Activated CD8-positive, alpha-beta T cell treated with anti-CD3 and anti-CD28 coated beads for 36 hours (primary cell): ENCODE measurements around the gene UHRF1. TPM values are rescaled to one million over a fixed set of nuclear protein-coding genes. Genes with fewer than 3 reads are reported as not detected.

Experiments used
- ATAC-seq: fragments of 200-7000 bp; cut with Tn5 transposase; one replicate; pipeline ENCODE4 v1.10.0; 2021; ENCODE audit warnings: mild to moderate bottlenecking, moderate library complexity
- CTCF ChIA-PET: fragments of 350-600 bp; sonication (Branson Sonifier 250); formaldehyde crosslinking; loops from one replicate; lab custom pipeline; 2021; ENCODE audit warnings: antibody characterized with exemption; lab: Charles Lee
- POLR2A ChIA-PET: fragments of 350-600 bp; sonication (Branson Sonifier 250); formaldehyde crosslinking; loops from one replicate; lab custom pipeline; 2021; ENCODE audit warnings: antibody characterized with exemption; lab: Charles Lee
- DNase-seq: peaks from one replicate; pipeline ENCODE4 v3.0.0-alpha.2; 2020
- H3K27ac Mint-ChIP-seq: one replicate; pipeline ENCODE4 v1.8.0; 2021; ENCODE audit warnings: mild to moderate bottlenecking, mixed read lengths
- H3K27me3 Mint-ChIP-seq: one replicate; pipeline ENCODE4 v1.8.0; 2021; ENCODE audit warnings: mixed read lengths
- H3K36me3 Mint-ChIP-seq: one replicate; pipeline ENCODE4 v1.8.0; 2021; ENCODE audit warnings: low read depth, mixed read lengths
- H3K4me1 Mint-ChIP-seq: one replicate; pipeline ENCODE4 v1.8.0; 2021; ENCODE audit warnings: low read depth, mixed read lengths
- H3K4me3 Mint-ChIP-seq: one replicate; pipeline ENCODE4 v1.8.0; 2021; ENCODE audit warnings: mild to moderate bottlenecking, moderate library complexity, mixed read lengths
- H3K9me3 Mint-ChIP-seq: one replicate; pipeline ENCODE4 v1.8.0; 2021; ENCODE audit warnings: mixed read lengths
- intact Hi-C: fragments of 100-400 bp; cut with micrococcal nuclease; formaldehyde crosslinking; loops from one replicate; pipeline ENCODE4 v1.10.0; 2022
- total RNA-seq, 2 experiments: library from RNA; stranded (reverse); gene quantifications; one replicate each; pipeline ENCODE4 v1.2.3, GENCODE V29; 2021
- TF ChIP-seq, protein P1 (sequence below): fragments of 200-600 bp; IDR thresholded peaks from one replicate; pipeline ENCODE4 v1.8.0; 2022; ENCODE audit warnings: antibody characterized with exemption, mild to moderate bottlenecking

The UHRF1 gene
- total RNA-seq, 2 experiments from 2014 or later, result 173 to 175 TPM

- peaks cover 3% of the 10 kb centered on the region for H3K9me3 Mint-ChIP-seq
- ChIA-PET POLR2A (no interaction called here), CTCF (interaction anchor here (1.7 kb wide), 1 partner anchor 35 kb away, joined by 5 read pairs; no protein-coding TSS in a partner anchor)
- TF ChIP-seq, protein P1, sequence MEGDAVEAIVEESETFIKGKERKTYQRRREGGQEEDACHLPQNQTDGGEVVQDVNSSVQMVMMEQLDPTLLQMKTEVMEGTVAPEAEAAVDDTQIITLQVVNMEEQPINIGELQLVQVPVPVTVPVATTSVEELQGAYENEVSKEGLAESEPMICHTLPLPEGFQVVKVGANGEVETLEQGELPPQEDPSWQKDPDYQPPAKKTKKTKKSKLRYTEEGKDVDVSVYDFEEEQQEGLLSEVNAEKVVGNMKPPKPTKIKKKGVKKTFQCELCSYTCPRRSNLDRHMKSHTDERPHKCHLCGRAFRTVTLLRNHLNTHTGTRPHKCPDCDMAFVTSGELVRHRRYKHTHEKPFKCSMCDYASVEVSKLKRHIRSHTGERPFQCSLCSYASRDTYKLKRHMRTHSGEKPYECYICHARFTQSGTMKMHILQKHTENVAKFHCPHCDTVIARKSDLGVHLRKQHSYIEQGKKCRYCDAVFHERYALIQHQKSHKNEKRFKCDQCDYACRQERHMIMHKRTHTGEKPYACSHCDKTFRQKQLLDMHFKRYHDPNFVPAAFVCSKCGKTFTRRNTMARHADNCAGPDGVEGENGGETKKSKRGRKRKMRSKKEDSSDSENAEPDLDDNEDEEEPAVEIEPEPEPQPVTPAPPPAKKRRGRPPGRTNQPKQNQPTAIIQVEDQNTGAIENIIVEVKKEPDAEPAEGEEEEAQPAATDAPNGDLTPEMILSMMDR, result no peak
- H3K4me3 Mint-ChIP-seq, result no peak overlapping the region
- H3K4me1 Mint-ChIP-seq, result peaks cover 2% of the 10 kb centered on the region
- H3K36me3 Mint-ChIP-seq, result peaks cover 13% of the 10 kb centered on the region
- ATAC-seq (no peak), DNase-seq (no peak)
- intact Hi-C loops, result no loop called here
- no peak overlapping the region for H3K27ac Mint-ChIP-seq
- no peaks in the 10 kb centered on the region for H3K27me3 Mint-ChIP-seq
These were observed 87.4 kb downstream of the UHRF1 start for GRCh38 chr19:4996701-4997100.

DNA sequence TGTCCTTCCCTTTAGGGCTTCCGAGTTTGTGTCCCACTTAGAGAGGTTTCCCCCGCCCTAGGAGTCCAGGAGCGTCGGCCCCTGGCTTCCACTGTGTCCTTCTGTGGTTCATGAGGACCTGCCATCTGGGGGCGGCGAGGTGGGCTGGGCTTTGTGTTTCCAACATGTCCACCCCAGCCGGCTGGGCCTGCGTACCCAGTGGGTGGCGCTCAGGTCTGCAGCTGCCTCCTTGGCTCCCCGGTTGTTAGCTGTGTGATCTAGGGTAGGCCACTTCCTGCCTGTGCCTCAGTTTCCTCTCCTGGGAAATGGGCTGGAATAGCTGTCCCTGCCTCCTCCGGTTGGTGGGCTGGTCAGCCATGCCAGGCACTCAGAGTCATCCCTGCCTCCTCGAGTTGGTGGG is 88.0 kb downstream of the UHRF1 start:
- DNase-seq (no peak), ATAC-seq (no peak)
- TF ChIP-seq, protein P1, result no peak
- H3K4me3 Mint-ChIP-seq, result no peak overlapping the region
- peaks cover 7% of the 10 kb centered on the region for H3K36me3 Mint-ChIP-seq
- CTCF ChIA-PET, result no interaction called here
- no peaks in the 10 kb centered on the region for H3K27me3 Mint-ChIP-seq
- POLR2A ChIA-PET, result no interaction called here
- H3K9me3 Mint-ChIP-seq, result no peaks in the 10 kb centered on the region
- intact Hi-C loops, result no loop called here
- H3K4me1 Mint-ChIP-seq, result peaks cover 4% of the 10 kb centered on the region
- H3K27ac Mint-ChIP-seq, result no peak overlapping the region

DNA sequence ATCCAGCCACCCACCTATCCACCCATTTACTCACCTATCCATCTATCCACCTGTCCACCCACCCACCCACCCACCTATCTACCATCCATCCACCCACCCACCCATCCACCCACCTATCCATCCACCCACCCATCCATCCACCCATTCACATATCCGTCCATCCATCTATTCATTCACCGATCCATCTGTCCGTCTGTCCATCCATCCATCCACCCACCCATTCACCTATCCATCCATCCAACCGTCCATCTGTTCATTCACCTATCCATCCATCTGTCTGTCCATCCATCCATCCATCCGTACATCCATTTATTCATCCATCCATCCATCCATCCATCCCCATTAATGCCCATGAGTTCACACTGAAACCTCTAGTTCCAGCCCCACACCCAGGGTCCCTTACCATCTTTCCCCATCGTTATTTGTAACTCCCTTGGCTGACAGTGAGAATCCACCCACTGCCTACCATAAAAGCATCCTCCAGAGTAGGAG is 90.9 kb downstream of the UHRF1 start:
- Mint-ChIP-seq H3K27ac (no peak overlapping the region), H3K9me3 (no peaks in the 10 kb centered on the region), H3K27me3 (no peaks in the 10 kb centered on the region), H3K4me3 (no peak overlapping the region), H3K36me3 (peaks cover 2% of the 10 kb centered on the region), H3K4me1 (peaks cover 5% of the 10 kb centered on the region)
- no peak for DNase-seq
- CTCF ChIA-PET, result interaction anchor here (1.7 to 5.3 kb wide), 2 partner anchors 28 to 33 kb away, joined by 12 to 60 read pairs; no protein-coding TSS in a partner anchor
- TF ChIP-seq, protein P1, result no peak
- no peak for ATAC-seq
- intact Hi-C loops, result no loop called here
- POLR2A ChIA-PET, result no interaction called here

- ATAC-seq, result peak; percentile 47
These were observed 92.3 kb downstream of the UHRF1 start for GRCh38 chr19:5001615-5002014.

GRCh38 chr19:5002143-5002542 is 92.8 kb downstream of the UHRF1 start:
- TF ChIP-seq, protein P1, result no peak
- intact Hi-C loops, result no loop called here
- POLR2A ChIA-PET, result no interaction called here
- Mint-ChIP-seq H3K27me3 (no peaks in the 10 kb centered on the region), H3K9me3 (no peaks in the 10 kb centered on the region), H3K4me1 (peaks cover 5% of the 10 kb centered on the region), H3K36me3 (peaks cover 3% of the 10 kb centered on the region), H3K4me3 (no peak overlapping the region), H3K27ac (no peak overlapping the region)
- CTCF ChIA-PET, result interaction anchor here (0.8 to 5.3 kb wide), 17 partner anchors 8 to 196 kb away, joined by 3 to 60 read pairs (median 6); no protein-coding TSS in a partner anchor
- DNase-seq, result no peak
- ATAC-seq, result no peak

More at GRCh38 chr19:5001615-5002014, 92.3 kb downstream of the UHRF1 start:
- TF ChIP-seq, protein P1, result peak; percentile 58
- Mint-ChIP-seq H3K9me3 (no peaks in the 10 kb centered on the region), H3K4me3 (no peak overlapping the region), H3K4me1 (peaks cover 5% of the 10 kb centered on the region), H3K36me3 (peaks cover 2% of the 10 kb centered on the region), H3K27ac (no peak overlapping the region), H3K27me3 (no peaks in the 10 kb centered on the region)
- intact Hi-C loops, result no loop called here
- ChIA-PET POLR2A (no interaction called here), CTCF (interaction anchor here (0.7 to 5.3 kb wide), 19 partner anchors 9 to 196 kb away, joined by 3 to 60 read pairs (median 4); no protein-coding TSS in a partner anchor)
- peak; percentile 44 for DNase-seq
